ENCODE data around the gene DHRS4L2. TPM values are rescaled to one million over a fixed set of nuclear protein-coding genes. Genes with fewer than 3 reads are reported as not detected.
"Not testable (repeated sequence)": the region's sequence is repeated elsewhere in the genome, so short reads cannot be mapped to it uniquely, and the experiment has no call there.

DHRS4L2 gene
- 10.2 and 10.4 TPM in 2 replicates for total RNA-seq (2013; cell fraction: nucleolus; rRNA removed)
- 31.1 and 41.7 TPM in 2 replicates for total RNA-seq (2014; rRNA removed)
- 22.0 and 24.0 TPM in 2 replicates for total RNA-seq (2014; rRNA removed; fragmentation: Illumina TruSeq; extraction: Trizol)
- 21.5 and 24.9 TPM in 2 replicates for total RNA-seq (2021)
- 9.5 TPM for polyA plus RNA-seq (2011; ENCODE audit: low read depth)
- polyA plus RNA-seq (2011; rRNA removed) = 7.0 and 10.5 TPM in 2 replicates
- polyA plus RNA-seq (2011; cell fraction: cytosol; rRNA removed) = 13.7 TPM in 2 replicates
- polyA plus RNA-seq (2011; cell fraction: nucleus; rRNA removed) = 13.5 and 14.0 TPM in 2 replicates
- polyA plus RNA-seq (2012) = 12.8 and 17.4 TPM in 2 replicates
- 20.6 and 28.1 TPM in 2 replicates for polyA plus RNA-seq (2014; fragmentation: Illumina TruSeq; extraction: Trizol)
- polyA plus RNA-seq (2014; fragmentation: Nextera tagmentation; extraction: Ambion mirVana) = 1 to 10 TPM; 2.8 to 6.8 TPM
- 40.5 and 49.3 TPM in 2 replicates for polyA plus RNA-seq (2014; rRNA removed)
- 10 to 100 TPM; 27.5 to 33.1 TPM for polyA plus RNA-seq (2016; fragmentation: Nextera tagmentation; extraction: Ambion mirVana)
- 6.5 and 13.2 TPM in 2 replicates for polyA minus RNA-seq (2011; rRNA and poly(A)+ RNA removed)
- 2.3 and 7.8 TPM in 2 replicates for polyA minus RNA-seq (2011; cell fraction: cytosol; rRNA and poly(A)+ RNA removed)
- polyA minus RNA-seq (2011; cell fraction: nucleus; rRNA and poly(A)+ RNA removed) = 4.8 and 7.9 TPM in 2 replicates
- Bru-seq, nascent RNA = percentile 54 among the genes with signal in this experiment
- BruChase-seq, experiment 1, labeled RNA remaining after a 6-hour chase = percentile 52 among the genes with signal in this experiment
- BruChase-seq, experiment 2, labeled RNA remaining after a 2-hour chase = percentile 47 among the genes with signal in this experiment
- long read RNA-seq, experiment 1, partial matches to known transcripts = 0 of 6 reads
- long read RNA-seq, experiment 1, other reads (novel, unspliced or antisense) = 0 of 6 reads
- long read RNA-seq, experiment 2, transcript DHRS4L2-201 (8 exons, 1,370 nt) = major isoform, 7 of 17 reads
- long read RNA-seq, experiment 2, partial matches to known transcripts = 1 of 17 reads
- long read RNA-seq, experiment 2, other reads (novel, unspliced or antisense) = 7 of 17 reads

GRCh38 chr14:23988607-23989363, at the start of gene DHRS4L2:
DHRS4L2 (plus strand) TSS chr14:23988929; CDS start chr14:23988948, 19 bp downstream.
- BruUV-seq (replicated peaks) = TSS peak; percentile 68
- DNase-seq (ENCODE audit: low read depth, low spot score); FAIRE-seq; H4K20me1 ChIP-seq (ENCODE audit: control insufficient read depth, insufficient read depth); H3K79me2 ChIP-seq (ENCODE audit: control insufficient read depth, insufficient read depth, low read length); H3K9me3 ChIP-seq (replicated peaks; ENCODE audit: control insufficient read depth, insufficient read depth, low read length); H3K4me1 ChIP-seq (ENCODE audit: control insufficient read depth, insufficient read depth, low read length); H3K36me3 ChIP-seq (ENCODE audit: control insufficient read depth in 2 of 2, insufficient read depth in 2 of 2, low read length in 1 of 2); in situ Hi-C loops (cut with MboI); intact Hi-C loops (cut with micrococcal nuclease; ENCODE audit: unreplicated experiment); RAD21 ChIA-PET (ENCODE audit: unreplicated experiment); H3K27me3 ChIP-seq (replicated peaks in 1 of 2; ENCODE audit: control insufficient read depth in 2 of 2, insufficient read depth in 2 of 2, low read length in 1 of 2): not testable (repeated sequence)
- ChIA-PET CTCF (interaction anchor here (1.0 to 1.2 kb wide), 2 partner anchors 120 to 172 kb away, joined by 3 read pairs; partner anchors contain the start of gene IRF9), SMC1A (ENCODE audit: uncharacterized antibody, unreplicated experiment) (interaction anchor here (0.7 kb wide), 1 partner anchor 102 kb away, joined by 3 read pairs; no protein-coding TSS in a partner anchor), POLR2A (interaction anchor here (0.7 kb wide), 1 partner anchor 86 kb away, joined by 3 read pairs; no protein-coding TSS in a partner anchor)
- H3K4me2 ChIP-seq (ENCODE audit: control insufficient read depth, insufficient read depth) = peak within 1 kb of the TSS; percentile 71
- 3% methylated on average over 19 of the region's 40 CpGs for WGBS (ENCODE audit: insufficient coverage, insufficient replicate concordance, low lambda C conversion rate, missing lambda C conversion rate)
- TF ChIP-seq TCF3 (IDR thresholded peaks at IDR 0.05; ENCODE audit: borderline replicate concordance, insufficient read depth, low read depth, low read length) = peak; percentile 86; the same call in 1 of the 2 replicates
- peak; percentile 77; the same call in 1 of the 2 replicates for TF ChIP-seq TCF12 (IDR thresholded peaks at IDR 0.05; ENCODE audit: low read depth, low read length)
- peak; percentile 62 for TF ChIP-seq PBX3 (IDR thresholded peaks at IDR 0.05; ENCODE audit: insufficient replicate concordance, low read depth, low read length)
- TF ChIP-seq POLR2A (IDR thresholded peaks at IDR 0.05; ENCODE audit: low read depth, low read length) = peak; percentile 74
- TF ChIP-seq RUNX3 (IDR thresholded peaks at IDR 0.05; ENCODE audit: low read length) = 0 out of 2 replicates have a peak, but pooled peaks have one; percentile 5
- H2AFZ ChIP-seq (ENCODE audit: control insufficient read depth, low read depth, low read length) = peak within 1 kb of the TSS; percentile 39
- ATAC-seq = peak; percentile 97
- peak within 1 kb of the TSS; percentile 72 for H3K4me3 ChIP-seq
- H3K27ac ChIP-seq (ENCODE audit: control insufficient read depth, insufficient read depth) = peak within 1 kb of the TSS; percentile 73
- peak within 1 kb of the TSS; percentile 69 for H3K9ac ChIP-seq (ENCODE audit: control insufficient read depth, insufficient read depth, low read length)
